MM.1S (cell line): ENCODE data around the gene RLBP1.

ENCODE experiments used
- DNase-seq: peaks from one replicate; pipeline ENCODE4 v3.0.0-alpha.2; 2015
- H2AFZ ChIP-seq: fragments of 300-600 bp; sonication (generic); 2 replicates; pipeline ENCODE4 v1.6.0; 2016; ENCODE audit warnings: antibody characterized with exemption, low read length
- H3F3A ChIP-seq: fragments of 300-600 bp; sonication (generic); 2 replicates; pipeline ENCODE4 v1.6.1; 2016; ENCODE audit warnings: mild to moderate bottlenecking, antibody characterized with exemption, low read length, moderate library complexity, mixed read lengths; ENCODE audit not compliant: insufficient read depth
- H3K27ac ChIP-seq: fragments of 300-600 bp; sonication (generic); 2 replicates; pipeline ENCODE4 v1.5.1; 2016; ENCODE audit warnings: mild to moderate bottlenecking, low read length
- H3K27me3 ChIP-seq: fragments of 300-600 bp; sonication (generic); replicated peaks from 2 replicates; pipeline ENCODE4 v1.6.0; 2016; ENCODE audit warnings: low read length; ENCODE audit not compliant: insufficient read depth
- H3K36me3 ChIP-seq: fragments of 300-600 bp; sonication (generic); replicated peaks from 2 replicates; pipeline ENCODE4 v1.6.1; 2016; ENCODE audit warnings: mild to moderate bottlenecking, low read length, mixed read lengths; ENCODE audit not compliant: insufficient read depth
- H3K4me1 ChIP-seq: fragments of 300-600 bp; sonication (generic); 2 replicates; pipeline ENCODE4 v1.6.1; 2016; ENCODE audit warnings: low read length, mixed read lengths
- H3K4me2 ChIP-seq: fragments of 300-600 bp; sonication (generic); 2 replicates; pipeline ENCODE4 v1.6.0; 2016; ENCODE audit warnings: low read depth, low read length
- H3K4me3 ChIP-seq: fragments of 300-600 bp; sonication (generic); 2 replicates; pipeline ENCODE4 v1.5.1; 2016; ENCODE audit warnings: low read length, mixed read lengths
- H3K79me2 ChIP-seq: fragments of 300-600 bp; sonication (generic); 2 replicates; pipeline ENCODE4 v1.6.1; 2016; ENCODE audit warnings: mixed run types, low read length, mixed read lengths
- H3K9ac ChIP-seq: fragments of 300-600 bp; sonication (generic); 2 replicates; pipeline ENCODE4 v1.6.1; 2016; ENCODE audit warnings: low read length, mixed read lengths
- H3K9me2 ChIP-seq: fragments of 300-600 bp; sonication (generic); replicated peaks from 2 replicates; pipeline ENCODE4 v1.6.1; 2016; ENCODE audit warnings: mild to moderate bottlenecking, low read length, mixed read lengths; ENCODE audit not compliant: insufficient read depth
- H3K9me3 ChIP-seq: fragments of 300-600 bp; sonication (generic); replicated peaks from 2 replicates; pipeline ENCODE4 v1.6.1; 2016; ENCODE audit warnings: mild to moderate bottlenecking, low read length, mixed read lengths; ENCODE audit not compliant: insufficient read depth
- H4K20me1 ChIP-seq: fragments of 300-600 bp; sonication (generic); 2 replicates; pipeline ENCODE4 v1.6.1; 2016; ENCODE audit warnings: mild to moderate bottlenecking, low read length, moderate library complexity, mixed read lengths; ENCODE audit not compliant: insufficient read depth
- EZH2 ChIP-seq: fragments of 300-600 bp; sonication (generic); optimal IDR thresholded peaks from 2 replicates; pipeline ENCODE3; 2017; ENCODE audit warnings: low read depth, mild to moderate bottlenecking, antibody characterized with exemption, low read length, mixed read lengths
- EZH2phosphoT487 ChIP-seq: fragments of 300-600 bp; sonication (generic); IDR thresholded peaks from 2 replicates; pipeline ENCODE4 v1.6.1; 2018; ENCODE audit warnings: antibody characterized with exemption, low read length
- TF ChIP-seq, protein P1 (sequence below): fragments of 300-600 bp; sonication (generic); IDR thresholded peaks from 2 replicates; pipeline ENCODE4 v1.5.1; 2016; ENCODE audit warnings: antibody characterized with exemption, low read length, mixed read lengths

The RLBP1 gene

DNA sequence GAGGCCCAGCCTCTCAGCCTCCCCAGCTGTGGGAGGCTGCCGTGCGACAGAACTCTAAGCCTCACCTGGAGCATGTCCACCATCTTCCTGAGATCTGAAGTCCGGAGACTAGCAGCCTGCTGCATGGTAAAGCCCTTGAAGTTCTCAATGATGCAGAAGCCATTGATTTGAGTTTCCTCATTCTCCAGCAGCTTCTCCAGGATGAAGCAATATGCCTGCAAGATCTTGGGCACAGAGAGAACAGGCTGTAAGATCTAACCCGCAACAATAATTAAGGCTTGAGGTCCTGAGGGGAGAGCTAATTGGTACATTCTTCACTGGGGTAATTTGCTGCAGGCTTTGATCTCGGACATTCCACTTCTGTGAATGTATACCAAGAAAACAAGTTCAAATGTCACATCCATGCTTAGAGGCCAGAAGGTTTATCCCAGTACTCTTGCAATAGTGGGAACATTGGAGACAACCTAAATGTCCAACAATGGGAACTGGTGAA, 9.7 kb downstream of the RLBP1 start:
- TF ChIP-seq EZH2phosphoT487 (no peak), EZH2 (no peak)
- TF ChIP-seq, protein P1, sequence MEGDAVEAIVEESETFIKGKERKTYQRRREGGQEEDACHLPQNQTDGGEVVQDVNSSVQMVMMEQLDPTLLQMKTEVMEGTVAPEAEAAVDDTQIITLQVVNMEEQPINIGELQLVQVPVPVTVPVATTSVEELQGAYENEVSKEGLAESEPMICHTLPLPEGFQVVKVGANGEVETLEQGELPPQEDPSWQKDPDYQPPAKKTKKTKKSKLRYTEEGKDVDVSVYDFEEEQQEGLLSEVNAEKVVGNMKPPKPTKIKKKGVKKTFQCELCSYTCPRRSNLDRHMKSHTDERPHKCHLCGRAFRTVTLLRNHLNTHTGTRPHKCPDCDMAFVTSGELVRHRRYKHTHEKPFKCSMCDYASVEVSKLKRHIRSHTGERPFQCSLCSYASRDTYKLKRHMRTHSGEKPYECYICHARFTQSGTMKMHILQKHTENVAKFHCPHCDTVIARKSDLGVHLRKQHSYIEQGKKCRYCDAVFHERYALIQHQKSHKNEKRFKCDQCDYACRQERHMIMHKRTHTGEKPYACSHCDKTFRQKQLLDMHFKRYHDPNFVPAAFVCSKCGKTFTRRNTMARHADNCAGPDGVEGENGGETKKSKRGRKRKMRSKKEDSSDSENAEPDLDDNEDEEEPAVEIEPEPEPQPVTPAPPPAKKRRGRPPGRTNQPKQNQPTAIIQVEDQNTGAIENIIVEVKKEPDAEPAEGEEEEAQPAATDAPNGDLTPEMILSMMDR, result no peak
- Histone ChIP-seq H3K9me2 (no peaks in the 10 kb centered on the region), H4K20me1 (no peaks in the 10 kb centered on the region), H2AFZ (no peak overlapping the region), H3F3A (no peaks in the 10 kb centered on the region; the same call in 1 of the 2 replicates), H3K27ac (no peak overlapping the region), H3K9ac (no peak overlapping the region), H3K36me3 (no peaks in the 10 kb centered on the region), H3K27me3 (no peaks in the 10 kb centered on the region), H3K4me2 (no peak overlapping the region), H3K4me1 (peaks cover 3% of the 10 kb centered on the region; the same call in 1 of the 2 replicates), H3K4me3 (no peak overlapping the region), H3K9me3 (no peaks in the 10 kb centered on the region), H3K79me2 (no peaks in the 10 kb centered on the region)
- DNase-seq, result no peak

DNA sequence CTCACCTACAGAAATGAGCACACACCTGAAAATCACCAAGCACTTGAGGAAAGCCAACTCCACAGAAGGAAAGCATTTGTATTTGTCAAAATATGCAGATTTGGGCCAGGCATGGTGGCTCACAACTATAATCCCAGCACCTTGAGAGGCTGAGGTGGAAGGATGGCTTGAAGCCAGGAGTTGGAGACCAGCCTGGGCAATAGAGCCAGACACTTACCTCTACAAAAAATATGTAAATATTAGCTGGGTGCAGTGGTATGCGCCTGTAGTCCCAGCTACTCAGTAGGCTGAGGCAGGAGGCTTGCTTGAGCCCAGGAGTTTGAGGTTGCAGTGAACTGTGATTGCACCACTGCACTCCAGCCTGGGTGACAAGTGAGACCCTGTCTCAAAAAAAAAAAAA, 12.3 kb downstream of the RLBP1 start:
- TF ChIP-seq EZH2phosphoT487, result no peak
- TF ChIP-seq EZH2, result no peak
- TF ChIP-seq, protein P1, result no peak
- no peak overlapping the region for H3K9ac ChIP-seq
- H3K9me3 ChIP-seq, result no peaks in the 10 kb centered on the region
- H3K4me1 ChIP-seq, result peaks cover 3% of the 10 kb centered on the region; the same call in 1 of the 2 replicates
- H3K9me2 ChIP-seq, result no peaks in the 10 kb centered on the region
- H2AFZ ChIP-seq, result no peak overlapping the region
- no peaks in the 10 kb centered on the region for H4K20me1 ChIP-seq
- H3K79me2 ChIP-seq, result no peaks in the 10 kb centered on the region
- H3K4me2 ChIP-seq, result no peak overlapping the region
- H3K27me3 ChIP-seq, result no peaks in the 10 kb centered on the region
- no peaks in the 10 kb centered on the region for H3K36me3 ChIP-seq
- H3K27ac ChIP-seq, result no peak overlapping the region
- H3K4me3 ChIP-seq, result no peak overlapping the region
- DNase-seq, result no peak
- H3F3A ChIP-seq, result no peaks in the 10 kb centered on the region; the same call in 1 of the 2 replicates

DNA sequence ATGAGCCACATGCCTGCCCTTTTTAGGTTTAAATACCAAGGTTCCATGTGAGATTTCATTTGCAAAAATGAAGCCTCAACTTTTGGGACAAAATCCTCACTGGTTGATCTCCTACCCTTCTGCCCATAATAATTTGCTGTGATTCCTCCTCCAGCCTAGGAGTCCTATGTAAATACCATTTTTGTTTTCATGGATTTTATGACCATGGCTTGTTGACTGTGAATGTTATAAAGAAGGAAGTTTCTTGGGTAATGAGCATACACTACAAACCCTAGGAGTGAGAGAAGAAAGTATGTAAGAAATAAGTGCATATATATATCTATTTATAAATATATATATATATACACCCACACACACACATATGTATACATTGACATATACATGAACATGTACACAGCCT, 13.1 kb downstream of the RLBP1 start:
- Histone ChIP-seq H3K79me2 (no peaks in the 10 kb centered on the region), H3K4me1 (peaks cover 3% of the 10 kb centered on the region; the same call in 1 of the 2 replicates), H3K9me2 (no peaks in the 10 kb centered on the region), H3K4me3 (no peak overlapping the region), H3K4me2 (no peak overlapping the region), H3K9me3 (no peaks in the 10 kb centered on the region), H3K36me3 (no peaks in the 10 kb centered on the region), H3K27me3 (no peaks in the 10 kb centered on the region), H2AFZ (no peak overlapping the region), H3K9ac (no peak overlapping the region), H3F3A (no peaks in the 10 kb centered on the region; the same call in 1 of the 2 replicates), H3K27ac (no peak overlapping the region), H4K20me1 (no peaks in the 10 kb centered on the region)
- DNase-seq, result no peak
- TF ChIP-seq EZH2 (no peak), EZH2phosphoT487 (no peak)
- TF ChIP-seq, protein P1, result no peak
